ENCODE results near the gene NAALADL1. TPM values are rescaled to one million over a fixed set of nuclear protein-coding genes. Genes with fewer than 3 reads are reported as not detected.

NAALADL1 gene
- total and polyA plus RNA-seq, 9 of the 15 experiments (the other 6 are each of a cell fraction or from before 2014, with no cell fraction given) = 0.06 to 0.72 (median 0.22) TPM; not detected in 4

DNA sequence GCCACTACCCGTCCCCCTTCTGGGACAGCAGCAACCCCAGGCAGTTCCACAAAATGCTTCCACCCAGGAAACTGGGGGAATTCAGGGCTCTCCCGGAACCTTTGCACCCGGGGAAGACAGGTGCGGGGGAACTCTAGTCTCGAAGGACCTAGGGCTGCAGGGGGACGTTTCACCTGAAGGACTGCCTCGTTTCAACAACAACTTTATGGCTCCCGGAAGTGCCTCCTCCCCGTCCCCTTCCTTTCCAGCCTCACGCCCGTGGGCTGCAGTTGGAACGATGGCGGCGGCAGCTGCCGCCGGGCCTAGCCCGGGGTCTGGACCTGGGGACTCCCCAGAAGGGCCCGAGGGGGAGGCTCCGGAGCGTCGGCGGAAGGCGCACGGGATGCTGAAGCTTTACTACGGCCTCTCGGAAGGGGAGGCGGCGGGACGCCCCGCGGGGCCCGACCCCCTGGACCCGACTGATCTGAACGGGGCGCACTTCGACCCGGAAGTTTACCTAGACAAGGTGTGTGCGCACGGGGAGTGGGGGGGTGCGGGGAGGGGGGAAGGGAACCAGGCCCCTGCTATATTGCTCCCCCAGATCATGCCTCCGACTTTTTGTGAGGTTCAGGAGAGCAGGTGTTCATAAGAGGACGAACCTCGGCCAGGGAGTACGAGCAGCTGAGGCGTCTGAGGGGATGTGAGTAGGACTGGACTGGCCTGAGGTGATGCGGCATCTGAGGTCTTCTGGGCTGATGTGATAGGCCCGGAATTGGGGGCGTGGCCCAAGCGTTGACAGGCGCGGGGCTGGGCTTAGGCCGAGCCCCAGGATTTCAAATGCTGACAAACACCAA is 37.8 kb upstream of the NAALADL1 start, which contains the start of gene VPS51 (continued):
- no peak for TF ChIP-seq NFYB (IDR thresholded peaks at IDR 0.05; ENCODE audit: extremely low read depth, insufficient read length)
- TF ChIP-seq STAG1 (CRISPR knock-in tag; IDR thresholded peaks at IDR 0.05; ENCODE audit: borderline replicate concordance) = no peak
- peak; percentile 32 for TF ChIP-seq PCBP1 (IDR thresholded peaks at IDR 0.05; ENCODE audit: low read depth, low read length, poor library complexity, severe bottlenecking)
- peak in 1 of 2 experiments; percentile 94; a peak in 2 of 4 replicates for TF ChIP-seq KDM4B (IDR thresholded peaks at IDR 0.05; ENCODE audit: borderline replicate concordance in 2 of 2, low read depth in 1 of 2)
- no peak for TF ChIP-seq WHSC1 (IDR thresholded peaks at IDR 0.05; ENCODE audit: low read length)
- no peak for TF ChIP-seq BMI1 (IDR thresholded peaks at IDR 0.05; ENCODE audit: low read length)
- no peak for TF ChIP-seq HDAC6 (IDR thresholded peaks at IDR 0.05; ENCODE audit: low read depth, low read length)
- peak; percentile 51; the same call in 1 of the 2 replicates for TF ChIP-seq ZNF707 (CRISPR knock-in tag; conservative IDR thresholded peaks at IDR 0.05)
- peak; percentile 52; the same call in 1 of the 2 replicates for TF ChIP-seq ZNF239 (CRISPR knock-in tag; IDR thresholded peaks at IDR 0.05)
- no peak for TF ChIP-seq MYBL2 (IDR thresholded peaks at IDR 0.05; ENCODE audit: low read depth)
- TF ChIP-seq MYBL2 (CRISPR knock-in tag; IDR thresholded peaks at IDR 0.05; ENCODE audit: borderline replicate concordance) = no peak
- no peak for TF ChIP-seq LARP7 (IDR thresholded peaks at IDR 0.05)
- TF ChIP-seq GABPB2 (CRISPR knock-in tag; conservative IDR thresholded peaks at IDR 0.05) = no peak
- TF ChIP-seq SRSF1 (IDR thresholded peaks at IDR 0.05; ENCODE audit: low read depth, low read length) = no peak
- peak; percentile 83 to 90; a peak in 3 of 4 replicates for TF ChIP-seq ARNT (IDR thresholded peaks at IDR 0.05)
- TF ChIP-seq PYGO2 (tag; IDR thresholded peaks at IDR 0.05) = no peak
- TF ChIP-seq ETV6 (IDR thresholded peaks at IDR 0.05; ENCODE audit: borderline replicate concordance in 1 of 2, low read depth in 2 of 2, low read length in 1 of 2) = peak; percentile 10 to 57; a peak in 1 of 4 replicates
- TF ChIP-seq ETV6 (CRISPR knock-in tag; IDR thresholded peaks at IDR 0.05; ENCODE audit: borderline replicate concordance) = no peak
- peak; percentile 94 for TF ChIP-seq POLR2G (IDR thresholded peaks at IDR 0.05; ENCODE audit: low read depth, low read length)
- TF ChIP-seq, protein P1, sequence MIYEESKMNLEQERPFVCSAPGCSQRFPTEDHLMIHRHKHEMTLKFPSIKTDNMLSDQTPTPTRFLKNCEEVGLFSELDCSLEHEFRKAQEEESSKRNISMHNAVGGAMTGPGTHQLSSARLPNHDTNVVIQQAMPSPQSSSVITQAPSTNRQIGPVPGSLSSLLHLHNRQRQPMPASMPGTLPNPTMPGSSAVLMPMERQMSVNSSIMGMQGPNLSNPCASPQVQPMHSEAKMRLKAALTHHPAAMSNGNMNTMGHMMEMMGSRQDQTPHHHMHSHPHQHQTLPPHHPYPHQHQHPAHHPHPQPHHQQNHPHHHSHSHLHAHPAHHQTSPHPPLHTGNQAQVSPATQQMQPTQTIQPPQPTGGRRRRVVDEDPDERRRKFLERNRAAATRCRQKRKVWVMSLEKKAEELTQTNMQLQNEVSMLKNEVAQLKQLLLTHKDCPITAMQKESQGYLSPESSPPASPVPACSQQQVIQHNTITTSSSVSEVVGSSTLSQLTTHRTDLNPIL (CRISPR knock-in tag; IDR thresholded peaks at IDR 0.05) = no peak
- TF ChIP-seq, protein P2, sequence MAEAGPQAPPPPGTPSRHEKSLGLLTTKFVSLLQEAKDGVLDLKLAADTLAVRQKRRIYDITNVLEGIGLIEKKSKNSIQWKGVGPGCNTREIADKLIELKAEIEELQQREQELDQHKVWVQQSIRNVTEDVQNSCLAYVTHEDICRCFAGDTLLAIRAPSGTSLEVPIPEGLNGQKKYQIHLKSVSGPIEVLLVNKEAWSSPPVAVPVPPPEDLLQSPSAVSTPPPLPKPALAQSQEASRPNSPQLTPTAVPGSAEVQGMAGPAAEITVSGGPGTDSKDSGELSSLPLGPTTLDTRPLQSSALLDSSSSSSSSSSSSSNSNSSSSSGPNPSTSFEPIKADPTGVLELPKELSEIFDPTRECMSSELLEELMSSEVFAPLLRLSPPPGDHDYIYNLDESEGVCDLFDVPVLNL (CRISPR knock-in tag; IDR thresholded peaks at IDR 0.05; ENCODE audit: low read depth) = peak; percentile 55; the same call in 1 of the 2 replicates
- TF ChIP-seq TAL1 (IDR thresholded peaks at IDR 0.05) = 0 out of 2 replicates have a peak, but pooled peaks have one; percentile 16
- no peak for TF ChIP-seq ZSCAN29 (IDR thresholded peaks at IDR 0.05)
- TF ChIP-seq ZNF696 (CRISPR knock-in tag; conservative IDR thresholded peaks at IDR 0.05) = no peak
- TF ChIP-seq NR1H2 (CRISPR knock-in tag; IDR thresholded peaks at IDR 0.05) = 0 out of 2 replicates have a peak, but pooled peaks have one; percentile 28
- peak; percentile 69 to 93 for TF ChIP-seq TBL1XR1 (IDR thresholded peaks at IDR 0.05; ENCODE audit: low read length in 2 of 2)
- TF ChIP-seq GABPA (tag; conservative IDR thresholded peaks at IDR 0.05; ENCODE audit: low read depth) = peak; percentile 99
- TF ChIP-seq ZNF695 (CRISPR knock-in tag; IDR thresholded peaks at IDR 0.05) = no peak

Measured in K562 (cell line).